HG02970 (cell line): ENCODE measurements around the gene LRIG3.
"Not testable (repeated sequence)": the region's sequence is repeated elsewhere in the genome, so short reads cannot be mapped to it uniquely, and the experiment has no call there.

ENCODE experiments used
- ATAC-seq: cut with Tn5 transposase; IDR thresholded peaks from one replicate; pipeline ENCODE4 v1.9.1; 2021; ENCODE audit warnings: mild to moderate bottlenecking, moderate library complexity, moderate number of reproducible peaks; ENCODE audit not compliant: unreplicated experiment, low FRiP score

LRIG3 gene

GRCh38 chr12:58920102-58920960 is at the start of gene LRIG3:
TSS of gene LRIG3 (minus strand) at chr12:58920504. CDS start at chr12:58920235, 269 bp downstream.
- peak; percentile 85 for ATAC-seq

- ATAC-seq, result no peak
These were observed 48.9 kb upstream of the LRIG3 start for GRCh38 chr12:58969237-58969636.

- ATAC-seq, result no peak
These were observed 47.3 kb upstream of the LRIG3 start for GRCh38 chr12:58967561-58967960.

- ATAC-seq, result no peak
These were observed 46.6 kb upstream of the LRIG3 start for GRCh38 chr12:58966939-58967338.

GRCh38 chr12:58965568-58965967 is 45.3 kb upstream of the LRIG3 start:
- no peak for ATAC-seq

- ATAC-seq, result no peak
These were observed 43.5 kb upstream of the LRIG3 start for GRCh38 chr12:58963844-58964243.

- ATAC-seq, result no peak
These were observed 41.6 kb upstream of the LRIG3 start for GRCh38 chr12:58961906-58962305.

- ATAC-seq, result no peak
These were observed 40.9 kb upstream of the LRIG3 start for GRCh38 chr12:58961166-58961565.

- no peak for ATAC-seq
These were observed 39.5 kb upstream of the LRIG3 start for GRCh38 chr12:58959639-58960300.

GRCh38 chr12:58957298-58957697 is 37.0 kb upstream of the LRIG3 start:
- no peak for ATAC-seq

- no peak for ATAC-seq
These were observed 35.5 kb upstream of the LRIG3 start for GRCh38 chr12:58955849-58956248.

GRCh38 chr12:58954002-58954401 is 33.7 kb upstream of the LRIG3 start:
- no peak for ATAC-seq

GRCh38 chr12:58950739-58951100 is 30.4 kb upstream of the LRIG3 start:
- no peak for ATAC-seq

GRCh38 chr12:58949954-58950738 is 29.8 kb upstream of the LRIG3 start:
- ATAC-seq, result not testable (repeated sequence)

GRCh38 chr12:58943079-58943478 is 22.8 kb upstream of the LRIG3 start:
- ATAC-seq, result no peak

- no peak for ATAC-seq
These were observed 22.0 kb upstream of the LRIG3 start for GRCh38 chr12:58942345-58942744.

GRCh38 chr12:58939399-58940100 is 19.2 kb upstream of the LRIG3 start:
- no peak for ATAC-seq

GRCh38 chr12:58938440-58938839 is 18.1 kb upstream of the LRIG3 start:
- ATAC-seq, result no peak

- ATAC-seq, result no peak
These were observed 14.2 kb upstream of the LRIG3 start for GRCh38 chr12:58934528-58934927.
